Kidney tubule cell (primary cell): ENCODE measurements around the gene TYRP1.

Experiments used
- DNase-seq: peaks from one replicate; pipeline ENCODE4 v3.0.0-alpha.2; 2018; ENCODE audit warnings: low spot score

Gene TYRP1

DNA sequence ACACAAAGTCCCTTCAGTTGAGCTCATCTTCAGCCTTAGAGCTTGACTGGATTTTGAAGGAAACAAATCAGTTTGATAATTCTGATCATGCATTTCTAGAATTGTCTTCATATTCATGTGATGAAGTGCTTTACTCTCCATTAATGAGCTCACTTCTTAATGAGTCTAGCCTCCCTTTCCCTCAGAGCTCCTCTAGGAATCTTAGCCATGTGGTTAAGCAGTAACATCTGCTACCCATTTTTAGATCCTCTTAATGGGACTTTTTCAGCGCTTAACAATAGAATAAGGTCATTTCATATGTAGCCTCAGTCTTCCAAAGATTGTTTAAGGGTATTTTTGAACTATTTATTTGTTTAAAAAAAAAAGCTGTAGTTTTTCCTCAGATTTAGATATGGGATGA, 44.7 kb downstream of the TYRP1 start:
- DNase-seq = no peak

- peak; percentile 20 for DNase-seq
Observed at GRCh38 chr9:12739014-12739652, 45.9 kb downstream of the TYRP1 start.

DNA sequence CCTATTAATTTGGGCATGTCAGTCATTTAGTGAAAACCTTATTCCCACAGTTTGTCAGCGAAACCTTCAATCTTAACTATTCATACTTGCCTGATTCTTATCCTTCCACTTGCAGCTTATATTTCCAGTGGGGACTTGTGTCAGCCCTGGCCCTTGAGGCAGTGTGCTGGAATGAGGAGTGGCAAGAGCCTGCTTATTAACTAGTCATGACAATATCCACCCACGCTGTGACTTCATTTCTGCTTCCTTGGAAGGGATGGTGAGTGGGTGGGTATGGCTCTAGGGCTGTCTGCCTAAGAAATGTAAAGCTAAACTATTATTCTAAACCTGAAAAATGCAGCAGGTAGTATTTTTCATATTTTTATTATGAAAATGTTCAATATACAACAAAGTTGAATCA, 47.7 kb downstream of the TYRP1 start:
- no peak for DNase-seq

DNA sequence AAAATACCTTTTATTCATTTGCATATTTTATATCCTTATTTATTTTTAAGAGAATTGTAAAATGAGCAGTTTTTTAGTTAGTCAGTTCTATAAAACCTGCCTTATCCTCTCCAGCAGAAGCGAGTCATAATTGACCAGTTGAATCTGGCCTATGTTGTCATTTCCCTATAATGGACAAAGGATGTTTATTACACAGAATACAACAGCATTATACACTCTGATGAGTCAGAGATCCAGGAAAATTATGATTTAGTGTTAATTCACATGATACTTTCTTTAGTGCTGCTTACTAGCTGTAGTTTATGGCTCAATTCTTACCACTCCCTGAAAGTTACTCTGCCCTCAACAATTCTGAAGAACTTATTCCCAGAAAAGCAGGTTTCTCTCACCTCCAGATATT, 54.8 kb downstream of the TYRP1 start:
- DNase-seq = peak; percentile 64

GRCh38 chr9:12748954-12749353, 55.8 kb downstream of the TYRP1 start:
- no peak for DNase-seq

- peak; percentile 73 for DNase-seq
Observed at GRCh38 chr9:12753931-12754330, 60.7 kb downstream of the TYRP1 start.

DNA sequence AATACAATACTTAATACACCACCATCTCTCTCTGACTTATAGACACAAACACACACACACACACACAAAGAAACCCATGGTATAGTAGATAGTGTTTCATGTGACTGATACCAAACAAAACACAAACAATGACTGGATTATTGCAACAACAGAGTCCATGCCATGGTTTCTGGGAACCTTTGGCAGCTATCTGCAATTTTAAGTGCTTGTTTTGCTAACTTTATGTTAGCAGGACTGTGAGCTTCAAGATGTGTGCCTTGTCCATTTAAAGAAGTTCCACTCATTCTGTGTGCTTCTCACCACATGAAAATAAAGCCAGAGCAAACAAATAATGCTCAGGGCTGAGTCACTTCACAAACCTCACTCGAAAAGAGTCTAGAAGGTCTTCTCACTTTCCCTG, 66.6 kb downstream of the TYRP1 start:
- DNase-seq = no peak
